GM19239 (cell line): ENCODE measurements around the gene LRCOL1.

ENCODE experiments used
- DNase-seq: peaks from one replicate; pipeline ENCODE4 v3.0.0; 2011; ENCODE audit warnings: low spot score; ENCODE audit not compliant: insufficient read length
- FAIRE-seq: peaks from 2 replicates; lab custom pipeline; 2011; peaks lifted over from hg19 to GRCh38; lab: Jason Lieb, UNC

LRCOL1 gene

GRCh38 chr12:132637811-132638210 lies 27.4 kb upstream of the LRCOL1 start:
- DNase-seq (no peak), FAIRE-seq (no peak)

GRCh38 chr12:132635076-132635955 lies 24.9 kb upstream of the LRCOL1 start:
- FAIRE-seq (no peak), DNase-seq (no peak)

- DNase-seq (no peak), FAIRE-seq (no peak)
Observed at GRCh38 chr12:132634411-132634990, 24.1 kb upstream of the LRCOL1 start.

GRCh38 chr12:132633901-132634300 lies 23.5 kb upstream of the LRCOL1 start:
- FAIRE-seq, result no peak

GRCh38 chr12:132633398-132633797 lies 23.0 kb upstream of the LRCOL1 start:
- DNase-seq (no peak), FAIRE-seq (no peak)

More at GRCh38 chr12:132633901-132634300, 23.5 kb upstream of the LRCOL1 start:
- no peak for DNase-seq

GRCh38 chr12:132632521-132633228 lies 22.3 kb upstream of the LRCOL1 start:
- no peak for FAIRE-seq
- no peak for DNase-seq

GRCh38 chr12:132631666-132632065 lies 21.3 kb upstream of the LRCOL1 start:
- FAIRE-seq, result no peak
- DNase-seq, result no peak

- DNase-seq, result no peak
- FAIRE-seq, result no peak
Observed at GRCh38 chr12:132630672-132631071, 20.3 kb upstream of the LRCOL1 start.

GRCh38 chr12:132629330-132629729 lies 18.9 kb upstream of the LRCOL1 start:
- FAIRE-seq (no peak), DNase-seq (no peak)

GRCh38 chr12:132625731-132626430 lies 15.5 kb upstream of the LRCOL1 start:
- FAIRE-seq, result no peak
- no peak for DNase-seq

GRCh38 chr12:132624910-132625630 lies 14.7 kb upstream of the LRCOL1 start:
- DNase-seq (no peak), FAIRE-seq (no peak)

GRCh38 chr12:132624186-132624855 lies 13.9 kb upstream of the LRCOL1 start:
- DNase-seq, result no peak
- FAIRE-seq, result no peak

- DNase-seq (no peak), FAIRE-seq (no peak)
Observed at GRCh38 chr12:132623072-132623869, 12.9 kb upstream of the LRCOL1 start.

- DNase-seq (no peak), FAIRE-seq (no peak)
Observed at GRCh38 chr12:132622437-132623071, 12.2 kb upstream of the LRCOL1 start.

- FAIRE-seq, result no peak
Observed at GRCh38 chr12:132621657-132622435, 11.5 kb upstream of the LRCOL1 start.

GRCh38 chr12:132620899-132621656 lies 10.7 kb upstream of the LRCOL1 start:
- FAIRE-seq, result no peak
- no peak for DNase-seq

More at GRCh38 chr12:132621657-132622435, 11.5 kb upstream of the LRCOL1 start:
- no peak for DNase-seq
